Hematopoietic multipotent progenitor cell treated with erythropoietin and hydrocortisone succinate and interleukin-3 and kit ligand, for 17 days (in vitro differentiated cells): ENCODE results near the gene C1GALT1.
"Not testable (repeated sequence)": the region's sequence is repeated elsewhere in the genome, so short reads cannot be mapped to it uniquely, and the experiment has no call there.

Experiments used
- DNase-seq: peaks from one replicate; pipeline ENCODE4 v3.0.0-alpha.2; 2015; ENCODE audit warnings: low spot score

The C1GALT1 gene

DNA sequence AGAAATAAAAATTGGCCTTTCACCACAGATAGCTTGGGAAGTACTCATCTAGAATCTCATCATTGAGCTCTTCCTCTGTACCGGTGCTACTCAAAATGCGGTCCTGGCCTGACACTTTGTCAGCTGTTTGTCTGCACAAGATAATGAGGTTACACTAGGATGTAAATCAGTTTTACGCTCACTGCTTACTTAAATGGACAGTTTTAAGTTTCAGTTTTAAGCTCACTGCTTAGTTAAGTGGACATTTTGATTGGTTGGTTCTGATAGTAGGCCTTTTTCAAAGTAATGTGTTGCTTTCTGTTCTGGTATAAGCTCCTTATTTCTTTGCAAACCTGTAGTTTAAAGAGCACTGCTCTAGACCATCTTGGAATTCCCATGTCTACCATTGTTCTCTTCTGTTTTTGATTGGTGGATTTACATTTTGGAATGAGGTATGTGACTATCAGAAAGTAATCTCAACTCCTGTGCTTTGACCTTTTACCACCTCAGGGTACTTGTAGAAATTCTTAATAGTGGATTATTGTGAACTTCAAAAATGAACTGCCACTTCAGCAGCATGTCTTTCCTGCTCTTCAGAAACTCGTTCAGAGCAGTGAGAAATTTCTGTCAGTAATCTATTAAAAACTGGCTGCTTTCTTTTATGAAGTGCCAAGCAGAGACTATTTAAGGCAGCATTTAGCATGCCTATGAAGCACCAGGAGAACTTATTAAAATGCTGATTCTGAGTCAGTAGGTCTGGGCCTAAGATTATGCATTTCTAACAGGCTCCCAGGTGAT lies 55.0 kb downstream of the C1GALT1 start:
- DNase-seq: no peak

DNA sequence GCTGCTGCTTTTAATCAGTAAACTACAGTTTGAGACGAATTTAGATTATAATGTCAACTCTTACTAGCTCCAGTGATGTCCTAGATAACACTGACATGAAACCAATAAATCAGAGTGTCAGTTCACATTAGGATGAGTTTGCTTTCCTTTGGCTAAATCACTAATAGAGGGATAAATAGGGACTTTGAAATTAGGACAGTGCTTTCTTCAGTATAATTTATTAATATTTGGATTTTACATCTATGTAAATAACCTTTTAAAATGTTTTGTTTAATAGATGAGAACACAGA lies 55.6 kb downstream of the C1GALT1 start:
- DNase-seq: no peak

DNA sequence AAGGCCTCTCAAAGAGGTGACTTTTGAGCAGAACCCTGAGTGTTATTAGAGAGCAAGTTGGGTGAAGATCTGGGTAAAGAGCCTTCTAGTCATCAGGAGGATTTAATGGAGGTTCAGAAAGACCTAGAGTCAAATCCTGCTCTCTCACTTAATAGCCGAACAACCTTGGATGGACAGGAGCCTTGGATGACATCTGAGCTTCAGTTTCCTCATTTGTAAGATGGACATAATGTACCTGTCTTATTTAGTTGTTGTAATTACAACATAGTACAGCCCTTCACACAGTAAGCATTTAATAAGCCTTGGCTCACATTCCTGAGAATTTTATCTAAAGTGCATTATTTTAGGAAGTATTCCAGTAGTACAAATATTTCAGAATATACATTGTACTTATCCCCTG lies 57.0 kb downstream of the C1GALT1 start:
- no peak for DNase-seq

DNA sequence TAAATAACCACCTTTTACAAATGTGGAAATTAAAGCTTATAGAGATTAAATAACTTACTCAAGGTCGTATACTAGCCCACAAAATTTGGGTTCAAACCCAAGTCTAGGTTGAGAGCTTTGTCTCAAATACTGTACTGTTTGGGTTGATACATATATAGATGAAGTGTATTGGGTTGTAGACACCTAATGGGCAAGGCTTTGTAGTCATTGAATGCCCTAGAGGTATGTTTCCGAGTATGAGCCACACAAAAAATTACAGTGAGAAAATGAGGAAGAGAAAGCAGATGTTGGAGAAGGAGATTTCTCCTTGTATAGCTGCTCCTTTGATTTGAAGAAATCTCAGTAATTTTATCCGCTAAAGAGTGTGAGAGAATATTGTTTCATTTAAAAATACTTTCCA lies 60.6 kb downstream of the C1GALT1 start:
- DNase-seq: no peak

DNA sequence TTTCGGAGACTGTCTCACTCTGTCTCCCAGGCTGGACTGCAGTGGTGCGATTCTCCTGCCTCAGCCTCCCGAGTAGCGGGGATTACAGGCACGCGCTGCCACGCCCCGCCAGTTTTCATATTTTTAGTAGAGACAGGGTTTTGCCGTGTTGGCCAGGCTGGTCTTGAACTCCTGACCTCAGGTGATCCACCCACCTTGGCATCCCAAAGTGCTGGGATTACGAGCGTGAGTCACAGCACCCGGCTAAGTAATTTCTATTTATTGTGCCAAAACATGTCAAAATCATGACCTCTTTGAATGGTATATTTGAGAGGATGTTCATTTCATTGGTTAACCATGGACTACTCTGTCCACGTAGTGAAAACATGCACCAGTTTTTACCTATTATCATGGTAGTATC lies 62.9 kb downstream of the C1GALT1 start:
- not testable (repeated sequence) for DNase-seq

DNA sequence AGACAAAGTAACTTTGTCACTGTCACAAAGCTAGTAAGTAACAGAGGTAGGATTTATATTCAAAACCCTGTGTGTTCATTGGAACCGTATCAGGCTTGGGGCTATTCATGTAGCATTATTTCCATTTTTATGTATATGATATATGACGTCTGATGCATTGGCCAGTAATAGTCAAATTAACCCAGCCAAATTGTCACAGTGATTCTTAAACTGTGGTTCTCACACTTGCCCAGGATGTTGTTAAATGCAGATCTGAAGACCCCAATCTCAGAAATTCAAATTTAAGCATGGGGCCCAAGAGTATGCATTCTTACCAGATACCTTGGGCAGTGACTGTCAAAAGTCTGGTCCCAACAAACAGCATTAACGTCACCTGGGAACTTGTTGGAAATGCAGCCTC lies 63.9 kb downstream of the C1GALT1 start:
- no peak for DNase-seq

DNA sequence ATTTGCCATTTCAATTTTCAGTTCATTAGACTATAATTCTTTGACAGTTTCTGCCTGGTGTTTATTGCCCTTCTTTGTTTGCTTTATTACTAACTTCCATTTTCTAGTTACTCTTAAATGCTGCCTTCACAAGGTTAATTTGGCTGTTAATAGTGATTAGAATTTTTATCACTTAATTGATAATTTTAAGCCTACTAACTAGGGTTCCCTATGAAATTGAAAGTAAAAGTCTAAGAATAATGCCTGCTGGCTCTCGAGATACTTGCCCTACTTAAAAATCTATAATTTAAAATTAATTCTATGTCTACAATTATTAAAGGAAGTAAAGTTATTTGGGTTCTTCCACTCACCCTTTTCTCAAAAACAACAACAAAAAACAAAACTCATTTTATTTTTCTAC lies 65.3 kb downstream of the C1GALT1 start:
- DNase-seq: no peak

DNA sequence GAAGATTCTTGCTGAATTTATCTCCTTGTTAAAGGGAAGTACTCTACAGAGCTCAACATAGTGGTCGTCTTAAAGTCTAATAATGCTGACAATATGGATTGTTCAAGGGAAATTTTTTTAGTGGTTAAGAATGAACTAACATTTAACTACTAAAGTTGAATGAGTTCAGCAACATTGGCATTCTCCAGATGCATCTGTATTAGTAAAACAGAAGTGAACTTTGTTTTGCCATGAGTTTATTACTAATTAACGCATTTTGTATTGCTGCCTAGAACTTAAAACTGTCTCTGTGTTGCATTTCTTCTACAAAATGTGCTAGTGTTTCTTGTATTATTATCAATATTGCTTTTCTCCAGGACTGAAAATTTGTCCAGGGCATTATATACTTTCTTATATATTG lies 67.5 kb downstream of the C1GALT1 start:
- DNase-seq: no peak

DNA sequence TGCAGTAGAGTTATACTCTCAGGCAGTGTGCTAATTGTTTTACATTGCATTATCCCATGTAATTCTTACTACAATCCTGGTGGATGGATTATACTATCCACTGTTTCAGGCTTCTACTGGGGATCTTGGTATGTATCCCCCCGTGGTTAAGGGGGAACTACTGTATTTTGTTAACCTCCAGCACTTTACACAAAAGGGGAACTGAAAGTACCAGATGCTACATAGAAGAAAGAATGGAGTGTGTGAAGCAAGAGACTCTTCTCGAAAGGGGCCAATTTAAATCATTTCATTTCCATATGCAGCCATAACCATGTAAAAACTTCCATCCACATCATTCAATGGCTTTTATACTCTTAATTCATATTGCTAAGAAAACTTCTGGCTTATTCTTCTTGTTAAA lies 69.4 kb downstream of the C1GALT1 start:
- no peak for DNase-seq

DNA sequence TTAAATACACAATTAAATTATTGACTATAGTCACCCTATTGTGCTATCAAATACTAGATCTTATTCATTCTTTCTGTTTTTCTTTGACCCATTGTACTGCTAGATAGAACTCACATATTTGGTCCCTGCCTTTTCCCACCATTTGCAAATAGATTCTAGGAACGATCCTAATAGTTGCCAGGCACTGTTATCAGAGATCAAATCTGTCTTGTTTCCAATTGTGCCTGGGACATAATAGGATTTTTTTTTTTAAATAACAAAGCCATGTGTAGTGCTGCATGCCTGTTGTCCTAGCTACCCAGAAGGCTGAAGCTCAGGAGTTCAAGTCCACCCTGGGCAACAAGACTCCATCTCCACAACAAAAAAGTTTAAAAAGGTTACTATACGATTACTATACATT lies 72.0 kb downstream of the C1GALT1 start:
- no peak for DNase-seq

DNA sequence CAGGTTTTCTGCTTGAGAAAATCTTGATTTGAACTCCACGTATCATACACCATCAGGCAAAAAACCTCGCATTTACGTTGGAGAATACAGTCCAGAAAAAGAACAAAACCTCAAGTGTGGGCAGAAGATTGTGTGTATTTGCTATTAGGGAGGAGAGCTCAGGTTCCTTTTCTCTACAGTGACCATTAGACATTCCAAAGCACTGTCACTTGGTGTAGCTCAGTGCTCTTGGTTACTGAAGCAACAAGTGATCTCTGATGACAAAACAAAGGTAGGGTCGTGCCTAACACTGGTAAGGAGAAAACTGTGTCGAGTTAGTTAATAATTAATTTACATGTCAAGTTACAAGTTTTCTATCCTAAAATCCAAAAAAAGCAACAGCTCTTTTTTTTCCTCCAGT lies 72.6 kb downstream of the C1GALT1 start:
- DNase-seq: no peak

DNA sequence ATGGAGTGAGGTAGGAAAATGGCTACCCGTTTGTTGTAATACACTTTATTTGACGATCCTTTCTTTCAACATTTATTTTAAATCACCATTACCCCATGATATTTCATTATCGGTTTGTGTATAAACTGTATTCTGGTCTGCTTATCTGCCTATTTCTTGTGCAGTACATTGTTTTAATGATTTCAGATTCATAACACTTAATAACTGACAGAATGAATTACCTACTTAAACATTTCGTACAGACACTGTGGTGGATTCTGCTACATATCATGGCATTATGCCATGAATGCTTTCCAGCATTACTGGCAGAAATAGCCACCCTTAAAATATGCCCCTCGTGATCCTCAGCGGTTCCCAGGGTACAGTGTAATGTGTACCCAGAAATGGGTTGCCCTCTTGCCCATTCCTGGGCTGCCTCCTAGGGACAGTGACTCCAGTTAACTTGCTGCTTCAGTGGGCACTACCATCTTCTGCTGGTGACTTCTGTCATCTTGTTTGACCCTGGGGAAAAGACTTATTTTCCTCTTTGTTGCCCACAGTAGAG lies 74.5 kb downstream of the C1GALT1 start:
- DNase-seq: no peak

DNA sequence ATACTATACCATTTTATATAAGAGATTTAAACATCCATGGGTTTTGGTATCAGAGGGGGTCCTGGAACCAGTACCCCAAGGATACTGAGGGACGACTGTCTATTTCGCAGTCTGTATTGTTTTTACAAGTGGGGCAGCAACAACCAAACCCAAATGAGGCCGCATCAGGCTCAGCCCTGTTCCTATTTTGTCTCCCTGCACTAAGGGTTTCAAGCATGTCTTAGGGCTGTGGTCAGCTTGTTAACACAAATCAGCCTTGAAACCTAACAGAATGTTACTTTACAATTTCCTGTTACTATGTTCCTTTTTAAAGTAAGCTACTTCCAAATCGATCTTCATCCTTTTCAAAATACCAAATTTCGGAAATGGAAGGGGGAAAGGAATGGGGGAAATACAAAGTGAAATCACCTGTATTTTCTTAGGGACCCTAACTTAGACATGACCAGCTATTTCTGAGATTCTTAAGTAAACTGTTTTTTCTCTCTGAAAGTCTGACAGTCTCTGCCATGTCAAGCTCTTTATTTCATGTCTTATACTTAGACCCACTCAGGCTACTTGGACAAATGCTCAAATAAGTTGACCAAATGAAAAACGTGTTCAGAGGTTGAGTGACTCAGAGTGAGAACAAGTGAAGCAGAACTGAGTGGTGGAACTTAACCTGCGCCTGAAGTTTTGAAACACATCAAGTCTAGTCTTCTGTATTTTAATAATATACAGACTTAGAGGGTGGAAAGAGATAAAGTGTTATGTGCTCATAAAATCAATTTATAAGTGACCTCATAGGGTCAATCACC lies 75.8 kb downstream of the C1GALT1 start:
- DNase-seq: no peak

DNA sequence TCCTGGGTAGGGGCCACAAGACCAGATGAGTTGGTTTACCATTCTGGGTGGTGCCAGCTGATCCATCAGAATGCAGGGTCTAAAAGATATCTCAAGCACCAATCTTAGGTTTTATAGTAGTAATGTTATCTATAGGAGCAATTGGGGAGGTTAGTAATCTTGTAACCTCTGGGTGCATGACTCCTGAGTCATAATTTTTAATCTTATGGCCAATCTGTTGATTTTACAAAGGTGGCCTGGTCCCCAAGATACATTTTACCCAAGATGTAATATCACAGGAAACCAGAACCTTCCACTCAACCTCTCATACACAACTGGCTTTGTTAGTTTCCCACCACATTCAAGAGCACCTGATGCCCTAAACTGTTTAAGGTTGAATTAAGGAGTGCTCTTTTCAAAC lies 79.5 kb downstream of the C1GALT1 start:
- no peak for DNase-seq

DNA sequence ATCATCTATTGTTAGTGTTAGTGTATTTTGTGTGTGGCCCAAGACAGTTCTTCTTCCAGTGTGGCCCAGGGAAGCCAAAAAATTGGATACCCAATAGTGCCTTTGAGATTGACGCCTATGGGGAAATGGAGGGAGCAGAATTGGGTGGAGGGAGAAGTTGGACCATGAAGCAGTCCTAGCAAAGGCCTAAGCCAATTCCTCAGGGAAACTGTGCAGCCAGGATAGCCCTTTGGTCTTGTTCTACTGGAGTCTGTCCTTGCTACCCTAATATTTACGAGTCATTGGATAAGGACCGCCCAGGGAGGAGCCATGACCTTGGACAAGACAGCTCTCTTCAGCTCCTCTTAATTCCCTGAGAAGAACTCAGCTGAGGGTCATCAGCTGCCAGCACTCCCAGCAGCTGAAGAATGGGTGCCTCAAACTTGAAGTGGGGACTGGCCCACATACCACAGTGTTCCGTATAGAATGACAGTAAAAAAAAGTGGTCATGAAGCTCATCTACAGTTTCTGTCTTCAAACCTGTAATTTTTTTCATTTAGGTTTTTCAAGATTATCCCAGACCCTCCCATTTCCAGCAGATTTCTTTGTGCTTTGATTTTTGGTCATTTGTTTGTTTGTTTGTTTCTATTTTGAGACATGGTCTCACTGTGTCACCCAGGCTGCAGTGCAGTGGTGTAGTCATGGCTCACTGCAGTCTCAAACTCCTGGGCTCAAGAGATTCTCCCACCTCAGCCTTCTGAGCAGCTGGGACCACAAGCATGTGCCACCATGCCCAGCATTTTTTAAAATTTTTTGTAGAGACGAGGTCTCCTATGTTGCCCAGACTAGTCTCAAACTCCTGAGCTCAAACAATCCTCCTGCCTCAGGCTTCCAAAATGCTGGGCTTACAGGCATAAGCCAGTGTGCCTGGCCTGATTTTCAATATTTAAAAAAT lies 81.2 kb downstream of the C1GALT1 start:
- no peak for DNase-seq

DNA sequence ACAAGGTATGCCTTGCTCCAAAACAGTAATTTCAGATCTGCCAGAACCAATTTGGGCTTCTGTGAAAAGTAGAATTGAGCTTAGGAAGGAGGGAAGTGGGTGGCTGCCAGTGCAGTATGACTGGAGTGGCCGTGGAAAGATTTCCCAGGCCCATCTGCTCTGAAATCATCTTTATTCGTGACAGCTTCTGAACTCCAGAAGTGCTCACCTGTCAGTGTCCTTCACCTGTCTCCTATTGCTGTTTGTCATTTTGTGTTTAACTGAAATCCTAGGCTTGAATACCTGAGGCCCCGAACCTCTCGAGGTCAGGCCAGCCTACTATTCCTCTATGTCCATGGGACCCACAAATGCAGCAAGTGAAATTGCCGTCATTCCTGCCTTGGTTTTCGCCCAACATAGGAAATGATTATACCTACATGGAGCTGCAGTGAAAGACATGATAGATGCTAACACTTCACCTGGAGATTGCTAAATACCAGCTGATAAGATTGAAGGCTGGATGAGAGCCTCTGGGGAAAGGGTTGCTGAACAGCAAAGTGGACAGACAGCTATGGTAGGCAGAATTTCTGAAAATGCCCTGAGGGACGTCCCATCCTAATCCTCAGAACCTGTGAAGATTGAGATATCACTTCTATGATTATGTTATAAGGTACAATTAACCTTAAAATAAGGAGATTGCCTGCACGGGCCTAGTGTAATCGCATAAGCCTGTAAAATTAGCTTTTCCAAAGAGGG lies 82.1 kb downstream of the C1GALT1 start:
- no peak for DNase-seq

DNA sequence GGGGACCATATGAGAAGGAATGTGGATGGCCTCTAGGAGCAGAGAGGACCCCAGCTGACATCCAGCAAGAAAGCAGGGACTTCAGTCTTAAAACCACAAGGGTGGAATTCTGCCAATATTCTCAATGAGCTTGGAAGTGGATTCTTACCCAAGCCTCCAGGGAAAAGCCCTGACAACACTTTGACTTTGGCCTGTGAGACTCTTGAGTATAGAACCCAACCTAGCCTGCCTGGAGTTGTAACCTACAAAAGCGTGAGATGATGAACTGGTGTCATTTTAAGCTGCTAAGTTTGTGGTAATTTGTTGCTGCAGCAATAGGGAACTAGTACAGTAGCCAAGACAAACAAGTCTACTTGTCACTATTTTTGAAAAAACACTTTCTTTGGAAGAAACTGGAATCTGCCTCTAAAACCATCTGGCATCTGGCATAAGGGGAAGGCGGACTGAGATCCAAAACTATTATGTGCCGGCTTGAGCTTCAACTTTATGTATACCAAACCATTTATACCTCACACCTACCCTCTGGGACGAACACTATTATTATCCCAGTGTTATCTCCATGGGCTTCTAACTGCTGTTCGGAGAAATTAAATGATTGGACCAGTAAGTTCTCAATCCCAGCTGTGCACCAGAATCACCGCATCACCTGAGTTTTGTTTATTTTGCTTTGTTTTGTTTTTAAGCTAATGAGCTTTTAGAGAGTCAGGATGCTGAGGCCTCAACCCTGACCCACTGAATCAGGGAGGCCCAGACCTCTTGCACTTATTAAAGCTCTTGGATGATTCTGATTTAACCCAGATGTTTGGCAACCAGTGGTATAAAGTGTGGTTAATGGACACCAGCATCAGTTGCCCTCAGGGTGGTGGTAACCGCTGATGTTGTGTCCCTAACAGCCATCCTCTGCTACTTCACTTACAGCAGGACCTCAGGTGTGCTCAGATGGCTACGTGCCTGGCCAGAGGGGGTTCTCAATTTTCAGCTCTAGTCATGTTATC lies 83.0 kb downstream of the C1GALT1 start:
- no peak for DNase-seq

DNA sequence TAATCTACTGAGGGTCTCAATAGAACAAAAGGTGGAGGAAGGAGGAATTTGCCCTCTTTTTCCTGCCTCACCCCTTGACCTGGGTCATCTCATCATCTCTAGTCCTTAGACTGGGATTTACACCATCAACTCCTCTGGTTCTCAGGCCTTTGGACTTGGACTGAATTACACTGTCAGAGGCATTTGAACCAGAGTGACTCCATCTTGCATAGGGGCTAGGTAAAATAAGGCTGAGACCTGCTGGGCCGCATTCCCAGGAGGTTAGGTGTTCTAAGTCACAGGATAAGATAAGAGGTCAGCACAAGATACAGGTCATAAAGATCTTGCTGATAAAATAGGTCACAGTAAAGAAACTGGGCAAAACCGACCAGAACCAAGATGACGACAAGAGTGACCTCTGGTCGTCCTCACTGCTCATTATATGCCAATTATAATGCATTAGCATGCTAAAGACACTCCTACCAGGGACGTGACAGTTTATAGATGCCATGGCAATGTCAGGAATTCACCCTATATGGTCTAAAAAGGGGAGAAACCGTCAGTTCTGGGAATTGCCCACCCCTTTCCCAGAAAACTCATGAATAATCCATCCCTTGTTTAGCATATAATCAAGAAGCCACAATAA lies 84.0 kb downstream of the C1GALT1 start:
- DNase-seq: no peak

DNA sequence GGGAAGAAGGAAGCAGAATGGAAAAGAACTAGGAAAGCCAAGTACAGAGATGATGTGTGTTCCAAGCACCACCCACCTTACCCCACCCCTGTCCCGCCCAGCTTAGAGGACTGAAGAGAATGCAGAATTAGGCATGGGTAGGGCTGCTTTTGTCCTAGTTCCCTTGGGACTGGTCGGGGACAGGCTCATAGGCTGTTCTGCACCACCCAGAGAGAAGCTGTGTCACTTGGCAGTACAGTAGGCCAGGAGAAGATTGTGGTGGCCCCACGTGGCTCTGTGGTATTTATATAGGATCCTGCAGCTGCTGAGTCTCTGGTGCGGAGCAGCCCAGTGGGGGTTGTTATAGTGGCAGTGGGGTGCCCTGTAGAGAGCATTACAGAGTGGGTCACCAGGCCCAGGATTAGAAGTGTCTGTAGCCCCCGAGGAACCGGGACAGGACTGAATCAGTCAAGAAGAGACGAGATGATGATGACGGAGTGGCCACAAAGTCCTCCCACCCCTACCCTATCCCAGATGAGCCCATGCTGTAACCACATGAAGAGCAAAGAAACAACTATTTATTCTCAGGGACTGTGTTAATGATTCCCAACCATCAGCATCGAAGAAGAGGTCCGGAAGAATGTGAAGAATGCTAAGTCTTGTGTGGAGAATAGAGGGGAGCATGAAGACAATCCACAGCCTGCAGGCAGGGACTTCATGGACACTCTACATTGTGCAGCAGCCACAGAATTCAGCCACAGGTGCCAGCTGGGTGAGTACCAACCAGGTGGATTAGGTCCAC lies 88.9 kb downstream of the C1GALT1 start:
- no peak for DNase-seq
